AG09319 (cell line): Measurements from ENCODE around the gene CASP3.

Experiments used
- DNase-seq: peaks from one replicate; pipeline ENCODE4 v3.0.0-alpha.2; 2010; ENCODE audit warnings: low read depth; ENCODE audit errors: extremely low read depth
- TF ChIP-seq, protein P1 (sequence below): IDR thresholded peaks from 2 replicates; pipeline ENCODE4 v1.5.1; 2011; ENCODE audit warnings: low read depth, mild to moderate bottlenecking, inconsistent platforms, low read length, moderate library complexity

CASP3 gene

GRCh38 chr4:184674011-184674410, 24.8 kb upstream of the CASP3 start:
- TF ChIP-seq, protein P1, sequence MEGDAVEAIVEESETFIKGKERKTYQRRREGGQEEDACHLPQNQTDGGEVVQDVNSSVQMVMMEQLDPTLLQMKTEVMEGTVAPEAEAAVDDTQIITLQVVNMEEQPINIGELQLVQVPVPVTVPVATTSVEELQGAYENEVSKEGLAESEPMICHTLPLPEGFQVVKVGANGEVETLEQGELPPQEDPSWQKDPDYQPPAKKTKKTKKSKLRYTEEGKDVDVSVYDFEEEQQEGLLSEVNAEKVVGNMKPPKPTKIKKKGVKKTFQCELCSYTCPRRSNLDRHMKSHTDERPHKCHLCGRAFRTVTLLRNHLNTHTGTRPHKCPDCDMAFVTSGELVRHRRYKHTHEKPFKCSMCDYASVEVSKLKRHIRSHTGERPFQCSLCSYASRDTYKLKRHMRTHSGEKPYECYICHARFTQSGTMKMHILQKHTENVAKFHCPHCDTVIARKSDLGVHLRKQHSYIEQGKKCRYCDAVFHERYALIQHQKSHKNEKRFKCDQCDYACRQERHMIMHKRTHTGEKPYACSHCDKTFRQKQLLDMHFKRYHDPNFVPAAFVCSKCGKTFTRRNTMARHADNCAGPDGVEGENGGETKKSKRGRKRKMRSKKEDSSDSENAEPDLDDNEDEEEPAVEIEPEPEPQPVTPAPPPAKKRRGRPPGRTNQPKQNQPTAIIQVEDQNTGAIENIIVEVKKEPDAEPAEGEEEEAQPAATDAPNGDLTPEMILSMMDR: no peak

GRCh38 chr4:184672741-184673140, 23.5 kb upstream of the CASP3 start:
- DNase-seq: no peak
- TF ChIP-seq, protein P1: no peak

More at GRCh38 chr4:184674011-184674410, 24.8 kb upstream of the CASP3 start:
- no peak for DNase-seq

DNA sequence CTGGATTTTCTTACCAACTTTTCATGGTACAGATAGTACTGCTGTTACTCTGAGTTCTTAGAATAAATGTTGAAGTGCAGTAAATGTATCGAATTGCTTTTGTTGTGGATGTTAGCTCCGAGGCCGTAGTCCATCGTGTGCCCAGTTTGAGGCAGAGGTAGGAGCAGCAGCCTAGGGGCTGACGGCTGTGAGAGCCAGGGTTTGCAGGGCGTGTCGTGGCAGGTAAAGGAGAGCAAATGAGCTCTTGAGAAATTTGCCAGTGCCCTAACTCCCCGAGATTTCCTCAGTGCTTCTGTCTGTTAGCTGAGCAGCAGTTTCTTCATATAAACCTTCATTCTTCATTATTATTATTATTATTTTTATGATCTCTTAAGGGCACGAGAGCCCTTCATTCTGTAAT, 21.9 kb upstream of the CASP3 start:
- DNase-seq: no peak
- TF ChIP-seq, protein P1: no peak

GRCh38 chr4:184669251-184669650, 20.0 kb upstream of the CASP3 start:
- TF ChIP-seq, protein P1: no peak
- DNase-seq: no peak

DNA sequence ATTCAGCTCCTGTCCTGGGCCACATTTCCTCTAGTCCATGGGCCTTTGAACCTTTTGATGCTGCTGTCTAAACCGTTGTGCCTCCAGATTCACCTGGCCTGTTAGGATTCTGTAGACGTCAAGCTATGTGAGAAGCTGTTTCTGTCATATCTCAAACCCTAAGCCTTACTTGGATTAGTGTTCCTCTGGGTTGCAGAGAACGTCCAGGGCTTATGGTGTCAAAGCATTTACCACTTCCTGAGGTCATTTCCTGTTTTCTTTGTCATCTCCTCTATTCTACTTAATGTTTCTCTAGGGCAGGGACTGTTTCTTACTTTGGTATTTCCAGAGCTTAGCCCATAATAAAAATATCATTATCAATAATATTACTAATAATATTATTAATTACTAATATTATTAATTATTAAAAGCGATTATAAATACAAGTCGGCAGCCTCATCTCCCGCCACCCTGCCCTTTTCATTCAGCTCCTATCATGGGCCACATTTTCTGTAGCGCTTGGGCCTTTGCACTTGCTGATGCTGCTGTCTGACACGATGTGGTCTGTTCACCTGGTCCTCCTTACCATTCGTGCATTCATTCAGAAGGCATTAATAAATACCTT, 19.4 kb upstream of the CASP3 start:
- DNase-seq: no peak

DNA sequence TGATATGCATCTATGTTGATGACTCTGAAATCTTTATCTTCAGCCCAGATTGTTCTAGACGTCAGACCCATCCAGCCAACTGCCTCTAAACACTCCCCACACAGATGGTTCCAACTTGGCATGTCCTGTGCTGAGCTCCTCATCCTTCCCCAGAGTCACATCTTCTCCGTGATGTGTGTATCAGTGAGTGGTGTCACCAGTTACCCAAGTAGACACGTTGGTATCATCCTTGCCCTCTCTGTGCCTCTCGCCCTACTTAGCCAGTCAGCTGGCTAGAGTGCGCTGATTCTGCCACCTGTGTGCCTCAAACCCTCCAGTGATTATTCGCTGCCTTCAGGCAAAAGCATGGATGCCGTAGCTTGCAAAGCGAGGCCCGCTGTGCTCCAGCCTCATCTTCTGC, 18.8 kb upstream of the CASP3 start:
- TF ChIP-seq, protein P1: no peak
- DNase-seq: no peak

More for the DNA sequence above, 19.4 kb upstream of the CASP3 start:
- TF ChIP-seq, protein P1: no peak

DNA sequence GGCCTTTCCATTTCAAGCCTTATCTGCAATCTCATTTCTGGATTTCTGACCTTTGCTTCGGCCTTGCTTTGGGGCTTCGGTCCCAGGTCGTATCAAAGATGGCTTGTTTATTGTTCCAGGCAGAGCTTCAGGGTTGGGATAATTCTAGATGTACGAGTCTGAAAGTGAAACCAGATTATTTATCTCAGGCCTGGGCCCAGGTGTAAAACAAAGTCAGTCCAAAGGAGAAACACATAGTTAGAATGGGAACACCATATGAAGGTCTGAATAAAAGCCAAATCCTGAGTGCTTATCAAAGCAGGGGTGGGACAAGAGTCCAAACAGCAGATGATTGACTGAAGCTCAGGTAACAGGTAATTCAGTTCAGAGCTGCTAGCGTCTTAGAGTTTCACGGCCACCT, 17.4 kb upstream of the CASP3 start:
- TF ChIP-seq, protein P1: no peak
- DNase-seq: no peak
